Measurements from ENCODE around the gene SKP1. TPM values are rescaled to one million over a fixed set of nuclear protein-coding genes. Genes with fewer than 3 reads are reported as not detected.

SKP1 gene
- total and polyA plus RNA-seq, 10 of the 15 experiments (the other 5 are each of a cell fraction or from before 2014, with no cell fraction given): 100 to 1,686 (median 519) TPM

DNA sequence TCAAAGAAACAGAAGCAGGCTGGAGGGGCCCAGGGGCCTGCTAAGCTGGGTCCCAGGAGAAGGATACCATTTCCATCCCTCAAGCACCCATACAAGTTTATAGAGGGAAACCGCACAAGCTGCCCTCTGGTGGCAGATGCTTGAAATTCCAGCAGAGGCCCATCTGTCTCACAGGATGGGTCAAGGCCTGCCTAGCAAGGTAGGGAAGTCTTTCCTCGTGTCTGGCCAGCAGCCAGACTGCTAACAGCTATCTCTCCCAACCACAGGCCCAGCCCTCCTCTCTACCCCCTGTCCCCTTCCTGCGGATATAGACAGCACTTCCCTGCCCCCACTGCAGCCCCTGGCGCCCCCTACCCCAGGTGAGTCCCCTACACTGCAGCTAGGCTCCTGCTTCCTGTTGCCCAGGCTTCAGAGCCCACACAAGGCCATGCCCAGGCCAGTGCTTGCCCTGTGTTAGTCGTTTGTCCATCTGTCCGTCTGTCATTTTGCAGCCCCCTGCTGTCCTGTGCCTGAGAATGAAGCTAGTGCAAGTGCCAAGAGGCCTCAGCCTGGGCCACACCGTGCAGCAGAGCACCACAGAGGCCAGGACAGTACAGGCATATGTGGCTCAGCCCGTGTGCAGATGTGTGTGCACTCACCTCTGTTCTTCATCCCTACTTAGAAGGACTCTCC is 36.1 kb downstream of the SKP1 start (continued):
- TF ChIP-seq, protein P1, sequence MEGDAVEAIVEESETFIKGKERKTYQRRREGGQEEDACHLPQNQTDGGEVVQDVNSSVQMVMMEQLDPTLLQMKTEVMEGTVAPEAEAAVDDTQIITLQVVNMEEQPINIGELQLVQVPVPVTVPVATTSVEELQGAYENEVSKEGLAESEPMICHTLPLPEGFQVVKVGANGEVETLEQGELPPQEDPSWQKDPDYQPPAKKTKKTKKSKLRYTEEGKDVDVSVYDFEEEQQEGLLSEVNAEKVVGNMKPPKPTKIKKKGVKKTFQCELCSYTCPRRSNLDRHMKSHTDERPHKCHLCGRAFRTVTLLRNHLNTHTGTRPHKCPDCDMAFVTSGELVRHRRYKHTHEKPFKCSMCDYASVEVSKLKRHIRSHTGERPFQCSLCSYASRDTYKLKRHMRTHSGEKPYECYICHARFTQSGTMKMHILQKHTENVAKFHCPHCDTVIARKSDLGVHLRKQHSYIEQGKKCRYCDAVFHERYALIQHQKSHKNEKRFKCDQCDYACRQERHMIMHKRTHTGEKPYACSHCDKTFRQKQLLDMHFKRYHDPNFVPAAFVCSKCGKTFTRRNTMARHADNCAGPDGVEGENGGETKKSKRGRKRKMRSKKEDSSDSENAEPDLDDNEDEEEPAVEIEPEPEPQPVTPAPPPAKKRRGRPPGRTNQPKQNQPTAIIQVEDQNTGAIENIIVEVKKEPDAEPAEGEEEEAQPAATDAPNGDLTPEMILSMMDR (IDR thresholded peaks at IDR 0.05 in 2 of 3, conservative IDR thresholded peaks at IDR 0.05 in 1 of 3; ENCODE audit: control insufficient read depth in 2 of 3, extremely low read depth in 1 of 3, insufficient read depth in 1 of 3, low read depth in 3 of 3, low read length in 3 of 3): peak; percentile 78 to 83 (median 80)
- TF ChIP-seq HDGF (IDR thresholded peaks at IDR 0.05) (0 out of 2 replicates have a peak, but pooled peaks have one; percentile 29), RELA (IDR thresholded peaks at IDR 0.05; ENCODE audit: borderline replicate concordance, partially characterized antibody) (no peak), BHLHE40 (IDR thresholded peaks at IDR 0.05; ENCODE audit: borderline replicate concordance in 1 of 2, low read depth in 2 of 2, low read length in 1 of 2) (peak in 1 of 2 experiments; percentile 20; a peak in 1 of 4 replicates), BRCA1 (IDR thresholded peaks at IDR 0.05; ENCODE audit: low read depth, low read length) (no peak), JUNB (IDR thresholded peaks at IDR 0.05) (no peak), YBX1 (IDR thresholded peaks at IDR 0.05) (no peak), TCF3 (IDR thresholded peaks at IDR 0.05; ENCODE audit: borderline replicate concordance, insufficient read depth, low read depth, low read length) (peak; percentile 53; the same call in 1 of the 2 replicates), YY1 (IDR thresholded peaks at IDR 0.05; ENCODE audit: low read depth, low read length) (peak; percentile 74), SMC3 (IDR thresholded peaks at IDR 0.05; ENCODE audit: borderline replicate concordance, low read length) (peak; percentile 84)
- TF ChIP-seq, protein P2, sequence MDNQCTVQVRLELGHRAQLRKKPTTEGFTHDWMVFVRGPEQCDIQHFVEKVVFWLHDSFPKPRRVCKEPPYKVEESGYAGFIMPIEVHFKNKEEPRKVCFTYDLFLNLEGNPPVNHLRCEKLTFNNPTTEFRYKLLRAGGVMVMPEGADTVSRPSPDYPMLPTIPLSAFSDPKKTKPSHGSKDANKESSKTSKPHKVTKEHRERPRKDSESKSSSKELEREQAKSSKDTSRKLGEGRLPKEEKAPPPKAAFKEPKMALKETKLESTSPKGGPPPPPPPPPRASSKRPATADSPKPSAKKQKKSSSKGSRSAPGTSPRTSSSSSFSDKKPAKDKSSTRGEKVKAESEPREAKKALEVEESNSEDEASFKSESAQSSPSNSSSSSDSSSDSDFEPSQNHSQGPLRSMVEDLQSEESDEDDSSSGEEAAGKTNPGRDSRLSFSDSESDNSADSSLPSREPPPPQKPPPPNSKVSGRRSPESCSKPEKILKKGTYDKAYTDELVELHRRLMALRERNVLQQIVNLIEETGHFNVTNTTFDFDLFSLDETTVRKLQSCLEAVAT (IDR thresholded peaks at IDR 0.05): peak; percentile 73; the same call in 1 of the 2 replicates
- TF ChIP-seq, protein P3, sequence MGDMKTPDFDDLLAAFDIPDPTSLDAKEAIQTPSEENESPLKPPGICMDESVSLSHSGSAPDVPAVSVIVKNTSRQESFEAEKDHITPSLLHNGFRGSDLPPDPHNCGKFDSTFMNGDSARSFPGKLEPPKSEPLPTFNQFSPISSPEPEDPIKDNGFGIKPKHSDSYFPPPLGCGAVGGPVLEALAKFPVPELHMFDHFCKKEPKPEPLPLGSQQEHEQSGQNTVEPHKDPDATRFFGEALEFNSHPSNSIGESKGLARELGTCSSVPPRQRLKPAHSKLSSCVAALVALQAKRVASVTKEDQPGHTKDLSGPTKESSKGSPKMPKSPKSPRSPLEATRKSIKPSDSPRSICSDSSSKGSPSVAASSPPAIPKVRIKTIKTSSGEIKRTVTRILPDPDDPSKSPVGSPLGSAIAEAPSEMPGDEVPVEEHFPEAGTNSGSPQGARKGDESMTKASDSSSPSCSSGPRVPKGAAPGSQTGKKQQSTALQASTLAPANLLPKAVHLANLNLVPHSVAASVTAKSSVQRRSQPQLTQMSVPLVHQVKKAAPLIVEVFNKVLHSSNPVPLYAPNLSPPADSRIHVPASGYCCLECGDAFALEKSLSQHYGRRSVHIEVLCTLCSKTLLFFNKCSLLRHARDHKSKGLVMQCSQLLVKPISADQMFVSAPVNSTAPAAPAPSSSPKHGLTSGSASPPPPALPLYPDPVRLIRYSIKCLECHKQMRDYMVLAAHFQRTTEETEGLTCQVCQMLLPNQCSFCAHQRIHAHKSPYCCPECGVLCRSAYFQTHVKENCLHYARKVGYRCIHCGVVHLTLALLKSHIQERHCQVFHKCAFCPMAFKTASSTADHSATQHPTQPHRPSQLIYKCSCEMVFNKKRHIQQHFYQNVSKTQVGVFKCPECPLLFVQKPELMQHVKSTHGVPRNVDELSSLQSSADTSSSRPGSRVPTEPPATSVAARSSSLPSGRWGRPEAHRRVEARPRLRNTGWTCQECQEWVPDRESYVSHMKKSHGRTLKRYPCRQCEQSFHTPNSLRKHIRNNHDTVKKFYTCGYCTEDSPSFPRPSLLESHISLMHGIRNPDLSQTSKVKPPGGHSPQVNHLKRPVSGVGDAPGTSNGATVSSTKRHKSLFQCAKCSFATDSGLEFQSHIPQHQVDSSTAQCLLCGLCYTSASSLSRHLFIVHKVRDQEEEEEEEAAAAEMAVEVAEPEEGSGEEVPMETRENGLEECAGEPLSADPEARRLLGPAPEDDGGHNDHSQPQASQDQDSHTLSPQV (IDR thresholded peaks at IDR 0.05): peak; percentile 83; the same call in 1 of the 2 replicates

Data from GM12878 (cell line).